ENCODE data around the gene CRELD2.

GRCh38 chr22:49944399-49944891, 26.0 kb downstream of the CRELD2 start:
- TF ChIP-seq CTCF (IDR thresholded peaks at IDR 0.05; ENCODE audit: insufficient read depth, low read length, poor library complexity, severe bottlenecking) = no peak
- no peak for TF ChIP-seq EZH2phosphoT487 (conservative IDR thresholded peaks at IDR 0.05; ENCODE audit: low read length)

All from SU-DHL-6 (cell line).